ENCODE data around the gene NSG1.
"Not testable (repeated sequence)": the region's sequence is repeated elsewhere in the genome, so short reads cannot be mapped to it uniquely, and the experiment has no call there.

Gene NSG1

GRCh38 chr4:4413806-4414205 lies 26.9 kb downstream of the NSG1 start:
- Histone ChIP-seq H3K27ac (ENCODE audit: low read length) (no peak overlapping the region), H3K4me1 (ENCODE audit: control insufficient read depth, low read depth, low read length) (no peaks in the 10 kb centered on the region), H3K36me3 (ENCODE audit: control insufficient read depth, low read depth, low read length) (peaks cover 7% of the 10 kb centered on the region), H3K9me3 (ENCODE audit: control insufficient read depth, low read depth, low read length) (no peaks in the 10 kb centered on the region), H3K4me3 (ENCODE audit: low read length) (no peak overlapping the region), H3K9ac (ENCODE audit: low read length) (no peak overlapping the region), H3K27me3 (ENCODE audit: control insufficient read depth, insufficient read depth, low read length) (no peaks in the 10 kb centered on the region)

GRCh38 chr4:4415107-4415805 lies 28.4 kb downstream of the NSG1 start:
- Histone ChIP-seq H3K36me3 (ENCODE audit: control insufficient read depth, low read depth, low read length) (peaks cover 21% of the 10 kb centered on the region), H3K27ac (ENCODE audit: low read length) (no peak overlapping the region), H3K4me3 (ENCODE audit: low read length) (no peak overlapping the region), H3K9me3 (ENCODE audit: control insufficient read depth, low read depth, low read length) (no peaks in the 10 kb centered on the region), H3K27me3 (ENCODE audit: control insufficient read depth, insufficient read depth, low read length) (no peaks in the 10 kb centered on the region), H3K9ac (ENCODE audit: low read length) (no peak overlapping the region), H3K4me1 (ENCODE audit: control insufficient read depth, low read depth, low read length) (no peaks in the 10 kb centered on the region)

- no peak overlapping the region for H3K27ac ChIP-seq (ENCODE audit: low read length)
- H3K36me3 ChIP-seq (ENCODE audit: control insufficient read depth, low read depth, low read length), result peaks cover 26% of the 10 kb centered on the region
- no peaks in the 10 kb centered on the region for H3K9me3 ChIP-seq (ENCODE audit: control insufficient read depth, low read depth, low read length)
- H3K27me3 ChIP-seq (ENCODE audit: control insufficient read depth, insufficient read depth, low read length), result no peaks in the 10 kb centered on the region
- H3K9ac ChIP-seq (ENCODE audit: low read length), result no peak overlapping the region
- H3K4me1 ChIP-seq (ENCODE audit: control insufficient read depth, low read depth, low read length), result no peaks in the 10 kb centered on the region
- no peak overlapping the region for H3K4me3 ChIP-seq (ENCODE audit: low read length)
These were observed 29.2 kb downstream of the NSG1 start for GRCh38 chr4:4415806-4416805.

- Histone ChIP-seq H3K27ac (ENCODE audit: low read length) (no peak overlapping the region), H3K27me3 (ENCODE audit: control insufficient read depth, insufficient read depth, low read length) (no peaks in the 10 kb centered on the region), H3K4me1 (ENCODE audit: control insufficient read depth, low read depth, low read length) (no peaks in the 10 kb centered on the region), H3K36me3 (ENCODE audit: control insufficient read depth, low read depth, low read length) (peaks cover 26% of the 10 kb centered on the region), H3K4me3 (ENCODE audit: low read length) (no peak overlapping the region), H3K9me3 (ENCODE audit: control insufficient read depth, low read depth, low read length) (no peaks in the 10 kb centered on the region), H3K9ac (ENCODE audit: low read length) (no peak overlapping the region)
These were observed 30.1 kb downstream of the NSG1 start for GRCh38 chr4:4416981-4417380.

GRCh38 chr4:4417886-4418285 lies 31.0 kb downstream of the NSG1 start:
- H3K4me1 ChIP-seq (ENCODE audit: control insufficient read depth, low read depth, low read length), result peaks cover 2% of the 10 kb centered on the region
- peaks cover 26% of the 10 kb centered on the region for H3K36me3 ChIP-seq (ENCODE audit: control insufficient read depth, low read depth, low read length)
- H3K27ac ChIP-seq (ENCODE audit: low read length), result no peak overlapping the region
- no peaks in the 10 kb centered on the region for H3K27me3 ChIP-seq (ENCODE audit: control insufficient read depth, insufficient read depth, low read length)
- H3K4me3 ChIP-seq (ENCODE audit: low read length), result no peak overlapping the region
- no peak overlapping the region for H3K9ac ChIP-seq (ENCODE audit: low read length)
- no peaks in the 10 kb centered on the region for H3K9me3 ChIP-seq (ENCODE audit: control insufficient read depth, low read depth, low read length)

GRCh38 chr4:4418676-4419390 lies 31.9 kb downstream of the NSG1 start:
- peaks cover 11% of the 10 kb centered on the region for H3K4me1 ChIP-seq (ENCODE audit: control insufficient read depth, low read depth, low read length)
- H3K27me3 ChIP-seq (ENCODE audit: control insufficient read depth, insufficient read depth, low read length), result no peaks in the 10 kb centered on the region
- H3K27ac ChIP-seq (ENCODE audit: low read length), result no peak overlapping the region
- no peak overlapping the region for H3K9ac ChIP-seq (ENCODE audit: low read length)
- no peak overlapping the region for H3K4me3 ChIP-seq (ENCODE audit: low read length)
- no peaks in the 10 kb centered on the region for H3K9me3 ChIP-seq (ENCODE audit: control insufficient read depth, low read depth, low read length)
- peaks cover 26% of the 10 kb centered on the region for H3K36me3 ChIP-seq (ENCODE audit: control insufficient read depth, low read depth, low read length)

- H3K27ac ChIP-seq (ENCODE audit: low read length), result no peak overlapping the region
- no peak overlapping the region for H3K4me3 ChIP-seq (ENCODE audit: low read length)
- H3K4me1 ChIP-seq (ENCODE audit: control insufficient read depth, low read depth, low read length), result peaks cover 22% of the 10 kb centered on the region
- H3K36me3 ChIP-seq (ENCODE audit: control insufficient read depth, low read depth, low read length), result peaks cover 26% of the 10 kb centered on the region
- H3K9me3 ChIP-seq (ENCODE audit: control insufficient read depth, low read depth, low read length), result no peaks in the 10 kb centered on the region
- H3K9ac ChIP-seq (ENCODE audit: low read length), result no peak overlapping the region
- no peaks in the 10 kb centered on the region for H3K27me3 ChIP-seq (ENCODE audit: control insufficient read depth, insufficient read depth, low read length)
These were observed 33.0 kb downstream of the NSG1 start for GRCh38 chr4:4419896-4420295.

GRCh38 chr4:4420421-4420820 lies 33.5 kb downstream of the NSG1 start:
- H3K27me3 ChIP-seq (ENCODE audit: control insufficient read depth, insufficient read depth, low read length), result no peaks in the 10 kb centered on the region
- no peak overlapping the region for H3K27ac ChIP-seq (ENCODE audit: low read length)
- no peak overlapping the region for H3K9ac ChIP-seq (ENCODE audit: low read length)
- H3K9me3 ChIP-seq (ENCODE audit: control insufficient read depth, low read depth, low read length), result no peaks in the 10 kb centered on the region
- H3K36me3 ChIP-seq (ENCODE audit: control insufficient read depth, low read depth, low read length), result peaks cover 26% of the 10 kb centered on the region
- H3K4me1 ChIP-seq (ENCODE audit: control insufficient read depth, low read depth, low read length), result peaks cover 24% of the 10 kb centered on the region
- H3K4me3 ChIP-seq (ENCODE audit: low read length), result no peak overlapping the region

GRCh38 chr4:4421356-4421755 lies 34.5 kb downstream of the NSG1 start:
- Histone ChIP-seq H3K27me3 (ENCODE audit: control insufficient read depth, insufficient read depth, low read length) (no peaks in the 10 kb centered on the region), H3K4me3 (ENCODE audit: low read length) (no peak overlapping the region), H3K27ac (ENCODE audit: low read length) (no peak overlapping the region), H3K9ac (ENCODE audit: low read length) (no peak overlapping the region), H3K36me3 (ENCODE audit: control insufficient read depth, low read depth, low read length) (peaks cover 26% of the 10 kb centered on the region), H3K4me1 (ENCODE audit: control insufficient read depth, low read depth, low read length) (peaks cover 29% of the 10 kb centered on the region), H3K9me3 (ENCODE audit: control insufficient read depth, low read depth, low read length) (no peaks in the 10 kb centered on the region)

GRCh38 chr4:4422117-4422516 lies 35.2 kb downstream of the NSG1 start:
- not testable (repeated sequence) for H3K9ac ChIP-seq (ENCODE audit: low read length); H3K27me3 ChIP-seq (ENCODE audit: control insufficient read depth, insufficient read depth, low read length); H3K4me3 ChIP-seq (ENCODE audit: low read length); H3K9me3 ChIP-seq (ENCODE audit: control insufficient read depth, low read depth, low read length); H3K27ac ChIP-seq (ENCODE audit: low read length)
- H3K4me1 ChIP-seq (ENCODE audit: control insufficient read depth, low read depth, low read length), result peaks cover 37% of the 10 kb centered on the region
- H3K36me3 ChIP-seq (ENCODE audit: control insufficient read depth, low read depth, low read length), result peaks cover 26% of the 10 kb centered on the region

GRCh38 chr4:4422856-4423499 lies 36.1 kb downstream of the NSG1 start:
- H3K27ac ChIP-seq (ENCODE audit: low read length), result no peak overlapping the region
- no peaks in the 10 kb centered on the region for H3K27me3 ChIP-seq (ENCODE audit: control insufficient read depth, insufficient read depth, low read length)
- peaks cover 26% of the 10 kb centered on the region for H3K36me3 ChIP-seq (ENCODE audit: control insufficient read depth, low read depth, low read length)

More at GRCh38 chr4:4422856-4423499, 36.1 kb downstream of the NSG1 start:
- no peaks in the 10 kb centered on the region for H3K9me3 ChIP-seq (ENCODE audit: control insufficient read depth, low read depth, low read length)
- H3K4me1 ChIP-seq (ENCODE audit: control insufficient read depth, low read depth, low read length), result peaks cover 45% of the 10 kb centered on the region
- no peak overlapping the region for H3K4me3 ChIP-seq (ENCODE audit: low read length)
- H3K9ac ChIP-seq (ENCODE audit: low read length), result no peak overlapping the region

All from iPS-18a (cell line).